Neural progenitor cell (in vitro differentiated cells): ENCODE measurements around the gene TCERG1L. TPM values are rescaled to one million over a fixed set of nuclear protein-coding genes. Genes with fewer than 3 reads are reported as not detected.

Experiments
- DNase-seq: peaks from one replicate; pipeline ENCODE4 v3.0.0-alpha.2; 2016; ENCODE audit warnings: low spot score
- H2AFZ ChIP-seq: fragments of 200-600 bp; sonication (generic); replicated peaks from 2 replicates; pipeline ENCODE4 v1.6.1; 2016; ENCODE audit warnings: antibody characterized with exemption
- H3F3A ChIP-seq: fragments of 200-600 bp; sonication (generic); 2 replicates; pipeline ENCODE4 v1.6.1; 2016; ENCODE audit warnings: antibody characterized with exemption, low read depth
- H3K27ac ChIP-seq: fragments of 200-600 bp; sonication (generic); 2 replicates; pipeline ENCODE4 v1.5.1; 2016; ENCODE audit warnings: mild to moderate bottlenecking
- H3K27me3 ChIP-seq: fragments of 200-600 bp; sonication (generic); 2 replicates; pipeline ENCODE4 v1.6.1; 2016; ENCODE audit warnings: mild to moderate bottlenecking, moderate library complexity
- H3K36me3 ChIP-seq: fragments of 200-600 bp; sonication (generic); 2 replicates; pipeline ENCODE4 v1.5.1; 2016
- H3K4me1 ChIP-seq: fragments of 200-600 bp; sonication (generic); 2 replicates; pipeline ENCODE4 v1.6.1; 2016; ENCODE audit warnings: mixed run types
- H3K4me2 ChIP-seq: fragments of 200-600 bp; sonication (generic); 2 replicates; pipeline ENCODE4 v1.6.1; 2016
- H3K4me3 ChIP-seq: fragments of 200-600 bp; sonication (generic); 2 replicates; pipeline ENCODE4 v1.5.1; 2016
- H3K79me2 ChIP-seq: fragments of 200-600 bp; sonication (generic); 2 replicates; pipeline ENCODE4 v1.6.1; 2016; ENCODE audit warnings: low read depth
- H3K9ac ChIP-seq: fragments of 200-600 bp; sonication (generic); 2 replicates; pipeline ENCODE4 v1.6.1; 2016
- H3K9me3 ChIP-seq: fragments of 200-600 bp; sonication (generic); 2 replicates; pipeline ENCODE4 v1.5.1; 2016; ENCODE audit warnings: low read depth
- H4K20me1 ChIP-seq: fragments of 200-600 bp; sonication (generic); 2 replicates; pipeline ENCODE4 v1.6.1; 2016; ENCODE audit warnings: low read depth
- H3K27ac Mint-ChIP-seq: 3 replicates; pipeline ENCODE4 v1.8.0; 2021; ENCODE audit warnings: mixed read lengths
- H3K27me3 Mint-ChIP-seq: 2 replicates; pipeline ENCODE4 v1.8.0; 2022; ENCODE audit warnings: low read depth, mild to moderate bottlenecking, inconsistent platforms, moderate library complexity, mixed read lengths; ENCODE audit not compliant: insufficient read depth
- H3K36me3 Mint-ChIP-seq: 3 replicates; pipeline ENCODE4 v1.8.0; 2021; ENCODE audit warnings: mixed read lengths
- H3K4me1 Mint-ChIP-seq: 3 replicates; pipeline ENCODE4 v1.8.0; 2021; ENCODE audit warnings: mixed read lengths
- H3K4me3 Mint-ChIP-seq: 3 replicates; pipeline ENCODE4 v1.8.0; 2021; ENCODE audit warnings: mild to moderate bottlenecking, moderate library complexity, mixed read lengths
- H3K9me3 Mint-ChIP-seq: 3 replicates; pipeline ENCODE4 v1.8.0; 2020; ENCODE audit warnings: mixed read lengths
- EZH2 ChIP-seq: fragments of 200-600 bp; sonication (generic); IDR thresholded peaks from 2 replicates; pipeline ENCODE4 v1.6.1; 2017; ENCODE audit warnings: antibody characterized with exemption, mild to moderate bottlenecking, moderate library complexity
- EZH2phosphoT487 ChIP-seq: fragments of 200-600 bp; sonication (generic); IDR thresholded peaks from 2 replicates; pipeline ENCODE4 v1.6.1; 2017; ENCODE audit warnings: antibody characterized with exemption
- total RNA-seq: library from RNA; depleted of rRNA; stranded (reverse); fragments of >200 nt; gene quantifications from 2 replicates; pipeline ENCODE4 v1.2.3, GENCODE V29; 2015; ENCODE audit warnings: low replicate concordance
- TF ChIP-seq, protein P1 (sequence below): fragments of 200-600 bp; sonication (generic); IDR thresholded peaks from 2 replicates; pipeline ENCODE4 v1.5.1; 2017; ENCODE audit warnings: antibody characterized with exemption, mild to moderate bottlenecking

The TCERG1L gene
- total RNA-seq, 1 donor from 2014 or later: 1.8 TPM

DNA sequence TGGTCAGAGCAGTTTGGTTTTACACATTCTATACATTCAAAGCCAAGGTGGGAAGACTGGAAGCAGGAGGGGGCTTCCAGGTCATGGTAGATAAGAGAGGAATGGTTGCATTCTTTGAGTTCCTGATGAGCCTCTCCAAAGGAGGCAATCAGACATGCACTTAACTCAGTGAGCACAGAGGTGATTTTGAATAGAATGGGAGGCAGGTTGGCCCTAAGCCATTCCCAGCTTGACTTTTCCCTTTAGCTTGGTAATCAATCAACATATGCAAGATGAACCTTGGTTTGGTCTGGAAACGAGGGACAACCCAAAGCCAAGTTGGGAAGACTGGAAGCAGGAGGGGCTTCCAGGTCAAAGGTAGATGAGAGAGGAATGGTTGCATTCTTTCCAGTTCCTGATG is 31.4 kb downstream of the TCERG1L start:
- Mint-ChIP-seq H3K27me3 (peaks cover 3% of the 10 kb centered on the region), H3K4me3 (no peak overlapping the region), H3K9me3 (no peaks in the 10 kb centered on the region), H3K4me1 (no peaks in the 10 kb centered on the region), H3K36me3 (no peaks in the 10 kb centered on the region), H3K27ac (no peak overlapping the region)
- Histone ChIP-seq H2AFZ (no peak overlapping the region), H3K4me2 (no peak overlapping the region), H3K27me3 (no peaks in the 10 kb centered on the region), H3K4me3 (no peak overlapping the region), H4K20me1 (no peaks in the 10 kb centered on the region), H3F3A (no peaks in the 10 kb centered on the region), H3K27ac (no peak overlapping the region), H3K36me3 (no peaks in the 10 kb centered on the region), H3K9me3 (no peaks in the 10 kb centered on the region), H3K4me1 (no peaks in the 10 kb centered on the region), H3K79me2 (no peaks in the 10 kb centered on the region), H3K9ac (no peak overlapping the region)
- no peak for DNase-seq
- TF ChIP-seq EZH2phosphoT487: no peak
- TF ChIP-seq EZH2: no peak
- TF ChIP-seq, protein P1, sequence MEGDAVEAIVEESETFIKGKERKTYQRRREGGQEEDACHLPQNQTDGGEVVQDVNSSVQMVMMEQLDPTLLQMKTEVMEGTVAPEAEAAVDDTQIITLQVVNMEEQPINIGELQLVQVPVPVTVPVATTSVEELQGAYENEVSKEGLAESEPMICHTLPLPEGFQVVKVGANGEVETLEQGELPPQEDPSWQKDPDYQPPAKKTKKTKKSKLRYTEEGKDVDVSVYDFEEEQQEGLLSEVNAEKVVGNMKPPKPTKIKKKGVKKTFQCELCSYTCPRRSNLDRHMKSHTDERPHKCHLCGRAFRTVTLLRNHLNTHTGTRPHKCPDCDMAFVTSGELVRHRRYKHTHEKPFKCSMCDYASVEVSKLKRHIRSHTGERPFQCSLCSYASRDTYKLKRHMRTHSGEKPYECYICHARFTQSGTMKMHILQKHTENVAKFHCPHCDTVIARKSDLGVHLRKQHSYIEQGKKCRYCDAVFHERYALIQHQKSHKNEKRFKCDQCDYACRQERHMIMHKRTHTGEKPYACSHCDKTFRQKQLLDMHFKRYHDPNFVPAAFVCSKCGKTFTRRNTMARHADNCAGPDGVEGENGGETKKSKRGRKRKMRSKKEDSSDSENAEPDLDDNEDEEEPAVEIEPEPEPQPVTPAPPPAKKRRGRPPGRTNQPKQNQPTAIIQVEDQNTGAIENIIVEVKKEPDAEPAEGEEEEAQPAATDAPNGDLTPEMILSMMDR: no peak

DNA sequence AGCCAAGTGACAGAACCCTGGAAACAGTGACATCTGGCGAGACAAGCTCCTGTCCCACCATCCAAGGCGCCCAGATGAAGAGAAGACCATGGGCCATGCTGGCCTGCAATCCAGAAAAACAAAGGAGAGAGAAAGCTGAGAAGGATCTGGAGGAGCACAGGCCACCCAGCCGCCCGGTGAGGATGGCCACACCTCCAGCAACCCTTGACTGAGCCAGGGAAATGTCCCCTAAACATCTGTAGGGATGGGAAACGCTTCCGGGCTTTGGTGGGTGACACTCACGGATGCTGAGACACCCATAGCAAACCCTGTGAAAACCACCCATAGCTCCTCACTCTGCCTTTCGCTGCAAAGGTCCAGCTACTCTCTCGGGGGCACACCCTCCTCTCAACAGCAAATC is 32.0 kb downstream of the TCERG1L start:
- no peaks in the 10 kb centered on the region for H3K9me3 Mint-ChIP-seq
- Histone ChIP-seq H3K4me3 (no peak overlapping the region), H3K9ac (no peak overlapping the region), H3K4me1 (no peaks in the 10 kb centered on the region), H3K4me2 (no peak overlapping the region), H3K27ac (no peak overlapping the region), H3K36me3 (no peaks in the 10 kb centered on the region), H2AFZ (no peak overlapping the region), H4K20me1 (no peaks in the 10 kb centered on the region), H3K79me2 (no peaks in the 10 kb centered on the region), H3K9me3 (no peaks in the 10 kb centered on the region), H3F3A (no peaks in the 10 kb centered on the region), H3K27me3 (no peaks in the 10 kb centered on the region)
- no peak overlapping the region for H3K27ac Mint-ChIP-seq
- no peaks in the 10 kb centered on the region for H3K36me3 Mint-ChIP-seq
- H3K27me3 Mint-ChIP-seq: peaks cover 3% of the 10 kb centered on the region
- no peak overlapping the region for H3K4me3 Mint-ChIP-seq
- no peaks in the 10 kb centered on the region for H3K4me1 Mint-ChIP-seq
- TF ChIP-seq EZH2 (no peak), EZH2phosphoT487 (no peak)
- TF ChIP-seq, protein P1: no peak
- no peak for DNase-seq

DNA sequence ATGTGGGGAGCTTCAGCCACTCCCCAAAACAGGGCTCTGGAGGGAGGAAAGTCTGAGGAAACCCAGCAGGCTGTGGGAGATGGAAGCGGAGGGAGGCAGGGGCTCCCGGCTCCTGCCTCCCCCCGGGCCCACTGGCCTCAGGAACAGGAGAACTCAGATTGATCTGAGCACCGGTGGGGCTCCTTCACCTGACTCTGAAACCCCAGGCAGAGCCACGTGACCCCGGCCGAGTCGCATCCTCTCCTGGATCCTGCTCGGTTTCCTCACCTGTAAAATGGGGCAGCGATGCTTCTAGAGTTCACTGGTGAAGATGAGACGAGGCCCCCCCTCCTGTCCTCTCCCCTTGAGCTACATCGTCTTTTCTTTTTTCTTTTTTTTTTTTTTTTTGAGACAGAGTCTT is 33.6 kb downstream of the TCERG1L start:
- no peak for DNase-seq
- H3K9me3 Mint-ChIP-seq: no peaks in the 10 kb centered on the region
- Histone ChIP-seq H3K4me1 (no peaks in the 10 kb centered on the region), H4K20me1 (no peaks in the 10 kb centered on the region), H3K79me2 (no peaks in the 10 kb centered on the region), H3K9ac (no peak overlapping the region), H3K4me2 (no peak overlapping the region), H3F3A (no peaks in the 10 kb centered on the region), H3K27me3 (no peaks in the 10 kb centered on the region), H3K9me3 (no peaks in the 10 kb centered on the region), H3K27ac (no peak overlapping the region), H3K36me3 (no peaks in the 10 kb centered on the region), H2AFZ (no peak overlapping the region), H3K4me3 (no peak overlapping the region)
- peaks cover 3% of the 10 kb centered on the region for H3K27me3 Mint-ChIP-seq
- H3K4me1 Mint-ChIP-seq: no peaks in the 10 kb centered on the region
- no peak overlapping the region for H3K27ac Mint-ChIP-seq
- TF ChIP-seq EZH2phosphoT487 (no peak), EZH2 (no peak)
- TF ChIP-seq, protein P1: no peak
- H3K4me3 Mint-ChIP-seq: no peak overlapping the region
- no peaks in the 10 kb centered on the region for H3K36me3 Mint-ChIP-seq

DNA sequence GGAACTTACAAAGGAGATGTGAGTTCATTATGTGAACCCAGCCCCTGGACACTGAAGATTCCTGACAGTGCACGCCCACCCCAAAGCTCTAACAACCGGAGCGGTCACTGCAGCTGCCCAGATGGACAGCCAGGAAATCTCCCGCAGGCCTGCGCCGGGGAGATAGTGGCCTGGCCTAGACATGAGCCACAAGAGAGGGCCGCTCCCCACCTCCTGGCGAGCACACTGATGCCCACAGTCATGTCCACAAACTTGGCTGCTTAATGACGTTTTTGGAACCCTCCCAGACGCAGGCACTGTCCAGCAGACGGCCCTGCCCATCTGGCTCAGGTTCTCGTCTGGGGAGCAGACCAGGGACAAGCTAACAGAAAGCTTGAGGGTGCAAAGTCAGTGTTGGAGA is 34.2 kb downstream of the TCERG1L start:
- no peak overlapping the region for H3K27ac Mint-ChIP-seq
- no peaks in the 10 kb centered on the region for H3K36me3 Mint-ChIP-seq
- no peaks in the 10 kb centered on the region for H3K79me2 ChIP-seq
- no peak overlapping the region for H3K4me3 ChIP-seq
- no peaks in the 10 kb centered on the region for H3F3A ChIP-seq
- H3K4me2 ChIP-seq: no peak overlapping the region
- H3K27ac ChIP-seq: no peak overlapping the region
- H3K4me1 Mint-ChIP-seq: no peaks in the 10 kb centered on the region
- H2AFZ ChIP-seq: no peak overlapping the region
- peaks cover 3% of the 10 kb centered on the region for H3K27me3 Mint-ChIP-seq
- DNase-seq: no peak
- TF ChIP-seq, protein P1: no peak
- TF ChIP-seq EZH2phosphoT487 (no peak), EZH2 (no peak)
- no peaks in the 10 kb centered on the region for H3K27me3 ChIP-seq
- H3K36me3 ChIP-seq: no peaks in the 10 kb centered on the region
- no peaks in the 10 kb centered on the region for H3K4me1 ChIP-seq
- no peaks in the 10 kb centered on the region for H3K9me3 Mint-ChIP-seq
- H4K20me1 ChIP-seq: no peaks in the 10 kb centered on the region
- no peaks in the 10 kb centered on the region for H3K9me3 ChIP-seq
- no peak overlapping the region for H3K4me3 Mint-ChIP-seq
- no peak overlapping the region for H3K9ac ChIP-seq
